ENCODE results near the gene SCGB1D2. TPM values are rescaled to one million over a fixed set of nuclear protein-coding genes. Genes with fewer than 3 reads are reported as not detected.
"Not testable (repeated sequence)": the region's sequence is repeated elsewhere in the genome, so short reads cannot be mapped to it uniquely, and the experiment has no call there.

The SCGB1D2 gene
- polyA plus RNA-seq, 1 experiment: not detected

DNA sequence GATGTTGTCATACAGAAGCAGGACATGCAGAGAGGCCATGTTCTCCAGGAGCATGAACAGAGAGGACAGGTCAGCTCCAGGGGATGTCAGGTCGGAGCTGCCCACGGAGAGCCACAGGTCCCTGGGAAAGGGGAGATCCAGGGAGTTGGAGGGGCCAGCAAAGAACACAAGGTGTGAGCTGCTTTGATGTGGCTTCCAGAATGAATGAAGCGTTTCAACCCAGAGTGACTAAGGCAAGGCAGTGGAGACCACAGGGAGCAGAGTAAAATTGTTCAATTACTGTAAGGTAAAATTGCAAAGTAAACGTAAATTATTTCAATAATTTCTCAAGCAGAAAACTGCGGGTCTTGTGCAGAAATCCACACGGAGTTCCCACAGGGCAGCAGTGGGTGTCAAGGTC is 39.1 kb upstream of the SCGB1D2 start:
- no peak for DNase-seq (ENCODE audit: low read depth)
- POLR2A ChIA-PET: no interaction called here
- TF ChIP-seq, protein P1, sequence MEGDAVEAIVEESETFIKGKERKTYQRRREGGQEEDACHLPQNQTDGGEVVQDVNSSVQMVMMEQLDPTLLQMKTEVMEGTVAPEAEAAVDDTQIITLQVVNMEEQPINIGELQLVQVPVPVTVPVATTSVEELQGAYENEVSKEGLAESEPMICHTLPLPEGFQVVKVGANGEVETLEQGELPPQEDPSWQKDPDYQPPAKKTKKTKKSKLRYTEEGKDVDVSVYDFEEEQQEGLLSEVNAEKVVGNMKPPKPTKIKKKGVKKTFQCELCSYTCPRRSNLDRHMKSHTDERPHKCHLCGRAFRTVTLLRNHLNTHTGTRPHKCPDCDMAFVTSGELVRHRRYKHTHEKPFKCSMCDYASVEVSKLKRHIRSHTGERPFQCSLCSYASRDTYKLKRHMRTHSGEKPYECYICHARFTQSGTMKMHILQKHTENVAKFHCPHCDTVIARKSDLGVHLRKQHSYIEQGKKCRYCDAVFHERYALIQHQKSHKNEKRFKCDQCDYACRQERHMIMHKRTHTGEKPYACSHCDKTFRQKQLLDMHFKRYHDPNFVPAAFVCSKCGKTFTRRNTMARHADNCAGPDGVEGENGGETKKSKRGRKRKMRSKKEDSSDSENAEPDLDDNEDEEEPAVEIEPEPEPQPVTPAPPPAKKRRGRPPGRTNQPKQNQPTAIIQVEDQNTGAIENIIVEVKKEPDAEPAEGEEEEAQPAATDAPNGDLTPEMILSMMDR (IDR thresholded peaks at IDR 0.05; ENCODE audit: insufficient read depth, low read depth, low read length): no peak
- no peak overlapping the region for H3K4me3 ChIP-seq (ENCODE audit: low read depth, low read length)
- H3K36me3 ChIP-seq (ENCODE audit: control insufficient read depth, insufficient read depth, low read length): no peaks in the 10 kb centered on the region
- peaks cover 8% of the 10 kb centered on the region for H3K27me3 ChIP-seq (ENCODE audit: control insufficient read depth, insufficient read depth, low read length)
- CTCF ChIA-PET: interaction anchor here (2.2 kb wide), 1 partner anchor 31 kb away, joined by 5 read pairs; no protein-coding TSS in a partner anchor

DNA sequence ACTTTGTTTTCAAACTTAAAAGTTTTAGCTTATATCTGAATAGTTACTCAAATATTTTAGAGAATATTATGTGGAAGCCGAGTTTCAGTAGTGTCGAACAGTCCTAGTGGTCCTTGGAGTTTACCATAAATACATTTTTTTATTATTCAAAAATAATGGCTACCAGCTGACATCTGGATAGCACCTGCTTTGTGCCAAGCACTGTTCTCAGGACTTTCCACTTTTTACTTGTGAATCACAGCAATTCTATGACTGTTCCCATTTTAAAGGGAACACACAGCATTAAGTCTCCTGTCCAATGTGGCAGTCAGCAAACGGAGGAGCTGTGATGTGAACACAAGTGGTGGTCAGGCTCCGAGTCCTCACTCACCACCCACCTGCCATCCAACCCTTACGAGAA is 37.6 kb upstream of the SCGB1D2 start:
- DNase-seq (ENCODE audit: low read depth): no peak
- TF ChIP-seq, protein P1 (IDR thresholded peaks at IDR 0.05; ENCODE audit: insufficient read depth, low read depth, low read length): no peak
- ChIA-PET CTCF (interaction anchor here (2.2 kb wide), 1 partner anchor 33 kb away, joined by 5 read pairs; no protein-coding TSS in a partner anchor), POLR2A (interaction anchor here (0.7 kb wide), 1 partner anchor 34 kb away, joined by 4 read pairs; no protein-coding TSS in a partner anchor)
- Histone ChIP-seq H3K27me3 (ENCODE audit: control insufficient read depth, insufficient read depth, low read length) (peaks cover 6% of the 10 kb centered on the region), H3K4me3 (ENCODE audit: low read depth, low read length) (no peak overlapping the region), H3K36me3 (ENCODE audit: control insufficient read depth, insufficient read depth, low read length) (no peaks in the 10 kb centered on the region)

DNA sequence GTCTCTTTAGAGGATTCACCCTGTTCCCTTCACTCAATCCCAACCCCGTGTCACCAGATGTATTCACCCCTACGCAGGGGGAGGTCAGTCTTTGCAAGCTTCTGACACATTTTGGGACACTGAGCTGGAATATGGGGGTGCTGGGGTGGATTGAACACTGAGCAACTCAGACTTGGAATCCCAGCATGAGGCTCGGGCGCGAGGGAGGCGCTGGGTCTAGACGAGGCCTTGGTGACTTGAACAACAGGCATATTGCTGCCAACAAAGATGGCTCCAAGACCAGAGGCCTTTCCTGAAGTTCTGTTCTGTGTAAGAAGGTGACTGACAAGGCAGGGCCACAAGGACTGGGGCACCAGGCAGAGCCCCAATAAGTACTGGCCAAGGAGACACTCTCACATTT is 36.6 kb upstream of the SCGB1D2 start:
- CTCF ChIA-PET: interaction anchor here (2.2 kb wide), 1 partner anchor 34 kb away, joined by 5 read pairs; no protein-coding TSS in a partner anchor
- TF ChIP-seq, protein P1 (IDR thresholded peaks at IDR 0.05; ENCODE audit: insufficient read depth, low read depth, low read length): no peak
- DNase-seq (ENCODE audit: low read depth): no peak
- POLR2A ChIA-PET: no interaction called here
- Histone ChIP-seq H3K36me3 (ENCODE audit: control insufficient read depth, insufficient read depth, low read length) (no peaks in the 10 kb centered on the region), H3K4me3 (ENCODE audit: low read depth, low read length) (no peak overlapping the region), H3K27me3 (ENCODE audit: control insufficient read depth, insufficient read depth, low read length) (peaks cover 5% of the 10 kb centered on the region)

DNA sequence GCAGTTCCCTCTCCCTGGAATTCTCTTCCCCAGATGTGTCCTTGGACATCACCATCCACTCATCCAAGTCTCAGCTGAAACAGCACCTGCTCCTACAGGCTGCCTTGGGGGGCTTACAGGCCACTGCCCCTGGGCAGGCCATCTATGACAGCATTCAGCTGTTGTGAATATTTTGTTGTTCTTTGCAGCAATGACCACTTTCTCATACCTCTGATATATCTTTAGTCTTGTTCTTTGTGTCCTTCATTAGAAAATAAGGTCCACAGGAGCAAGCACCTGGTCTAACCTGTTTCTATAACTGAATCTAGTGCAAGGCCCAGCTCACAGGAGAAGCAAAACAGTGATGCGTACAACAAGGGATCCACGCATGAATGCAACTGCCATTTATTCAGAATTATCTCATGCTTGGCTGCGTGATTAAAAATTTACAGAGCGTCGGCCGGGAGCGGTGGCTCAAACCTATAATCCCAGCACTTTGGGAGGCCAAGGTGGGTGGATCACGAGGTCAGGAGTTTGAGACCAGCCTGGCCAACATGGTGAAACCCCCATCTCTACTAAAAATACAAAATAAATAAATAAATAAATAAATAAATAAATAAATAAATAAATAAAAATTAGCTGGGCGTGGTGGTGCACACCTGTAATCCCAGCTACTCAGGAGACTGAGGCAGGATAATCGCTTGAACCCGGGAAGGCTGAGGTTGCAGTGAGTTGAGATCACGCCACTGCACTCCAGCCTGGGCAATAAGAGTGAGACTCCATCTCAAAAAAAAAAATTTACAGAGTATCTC is 35.6 kb upstream of the SCGB1D2 start:
- H3K4me3 ChIP-seq (ENCODE audit: low read depth, low read length); H3K36me3 ChIP-seq (ENCODE audit: control insufficient read depth, insufficient read depth, low read length); POLR2A ChIA-PET; DNase-seq (ENCODE audit: low read depth); H3K27me3 ChIP-seq (ENCODE audit: control insufficient read depth, insufficient read depth, low read length): not testable (repeated sequence)
- CTCF ChIA-PET: interaction anchor here (0.9 kb wide), 1 partner anchor 11 kb away, joined by 3 read pairs; no protein-coding TSS in a partner anchor

DNA sequence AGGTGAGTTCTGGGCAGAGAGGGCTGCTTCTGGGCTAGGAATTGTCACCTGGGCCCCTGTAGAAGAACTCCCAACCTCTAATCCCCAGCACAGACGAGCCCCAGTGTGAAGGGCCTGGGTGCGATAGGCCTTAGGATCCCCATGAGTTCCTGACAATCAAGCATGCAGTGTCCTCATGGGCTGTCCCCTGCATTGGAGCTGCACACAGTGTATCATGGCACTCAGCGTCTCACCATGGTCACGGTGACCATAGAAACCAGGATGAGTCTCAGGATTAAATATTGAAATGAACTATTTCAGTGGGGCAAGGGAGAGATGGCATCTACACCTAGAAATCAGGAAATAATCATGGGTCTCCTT is 33.3 kb upstream of the SCGB1D2 start:
- POLR2A ChIA-PET: no interaction called here
- TF ChIP-seq, protein P1 (IDR thresholded peaks at IDR 0.05; ENCODE audit: insufficient read depth, low read depth, low read length): no peak
- Histone ChIP-seq H3K4me3 (ENCODE audit: low read depth, low read length) (no peak overlapping the region), H3K36me3 (ENCODE audit: control insufficient read depth, insufficient read depth, low read length) (no peaks in the 10 kb centered on the region), H3K27me3 (ENCODE audit: control insufficient read depth, insufficient read depth, low read length) (peaks cover 3% of the 10 kb centered on the region)
- CTCF ChIA-PET: interaction anchor here (1.4 kb wide), 1 partner anchor 15 kb away, joined by 3 read pairs; no protein-coding TSS in a partner anchor
- DNase-seq (ENCODE audit: low read depth): no peak
